ENCODE data around the gene NAPSA. TPM values are rescaled to one million over a fixed set of nuclear protein-coding genes. Genes with fewer than 3 reads are reported as not detected.

Gene NAPSA
- total RNA-seq, 4 donors from 2014 or later = 0.46 to 3.4 (median 1.5) TPM

DNA sequence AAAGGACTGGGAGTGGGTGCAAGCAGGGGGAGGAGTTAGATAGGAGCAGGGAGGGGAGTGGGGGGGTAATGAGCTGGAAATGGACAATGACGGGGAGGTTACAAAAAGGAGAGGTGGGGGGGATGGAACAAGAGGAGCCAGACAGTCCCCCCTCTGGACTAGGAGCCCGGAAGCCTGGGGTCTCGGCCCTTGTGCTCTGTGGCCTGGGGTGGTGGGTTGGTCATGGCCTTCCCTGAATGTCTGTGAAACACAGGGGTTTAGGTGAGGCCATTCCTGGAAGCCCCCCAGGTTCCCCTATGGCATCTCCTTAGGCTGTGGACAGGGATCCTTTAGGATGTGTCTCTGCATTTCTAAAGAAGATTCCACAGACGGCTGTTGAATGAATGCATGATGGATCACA, 48.3 kb downstream of the NAPSA start:
- intact Hi-C loops (cut with DNase I) = no loop called here
- no peaks in the 10 kb centered on the region for H3K36me3 ChIP-seq
- 61 to 84% methylated on average over 4 of the region's 4 CpGs for whole genome bisulfite sequencing, 2 donors
- H3K4me3 ChIP-seq (replicated peaks in 1 of 3) = no peak overlapping the region
- TF ChIP-seq CTCF (IDR thresholded peaks at IDR 0.05) = no peak
- no peak for TF ChIP-seq POLR2A (IDR thresholded peaks at IDR 0.05)
- H3K27me3 ChIP-seq = no peaks in the 10 kb centered on the region
- H3K27ac ChIP-seq = no peak overlapping the region
- H3K4me1 ChIP-seq = peaks cover 12 to 30% of the 10 kb centered on the region in 2 donors
- no peaks in the 10 kb centered on the region for H3K9me3 ChIP-seq
- no peak for DNase-seq

DNA sequence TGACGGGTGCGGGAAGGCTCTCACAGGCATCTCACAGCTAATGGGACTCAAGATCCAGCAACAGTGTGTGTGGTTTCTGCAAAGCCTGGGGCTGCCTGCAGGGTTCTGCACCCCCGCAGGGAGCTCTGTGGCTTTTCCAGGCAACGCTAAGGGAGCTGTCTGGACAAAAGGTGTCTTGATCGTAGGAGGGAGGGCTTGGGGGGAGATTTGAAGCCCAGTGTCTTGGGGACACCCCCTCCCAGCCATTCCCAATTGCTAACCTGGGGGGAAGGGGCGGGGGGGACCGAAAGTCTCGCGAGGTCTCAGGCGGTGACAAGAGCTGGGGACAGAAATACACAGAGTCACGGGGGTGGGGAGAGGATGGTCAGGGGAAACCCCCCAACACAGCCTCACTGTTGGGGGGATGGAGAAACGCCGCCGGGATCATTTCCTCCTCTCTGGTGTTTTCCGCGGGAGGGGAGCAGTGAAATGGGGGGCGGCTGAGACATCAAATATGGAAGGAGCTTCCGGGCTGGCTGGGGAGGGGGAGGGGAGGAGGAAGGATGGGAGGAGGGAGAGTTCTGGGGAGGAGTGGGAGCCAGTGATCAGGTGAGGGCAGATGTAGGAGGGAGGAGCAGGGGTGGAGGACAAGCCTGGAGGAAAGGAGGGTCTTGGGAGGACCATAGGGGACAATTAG, 49.5 kb downstream of the NAPSA start:
- WGBS, 2 donors = 3 to 4% methylated on average over 13 to 18 of the region's 18 CpGs
- TF ChIP-seq CTCF (IDR thresholded peaks at IDR 0.05) (peak in 2 of 6 experiments; percentile 13 to 14), POLR2A (IDR thresholded peaks at IDR 0.05) (no peak)
- Histone ChIP-seq H3K9me3 (no peaks in the 10 kb centered on the region), H3K4me1 (peaks cover 16 to 31% of the 10 kb centered on the region in 2 donors), H3K4me3 (replicated peaks in 1 of 3) (no peak overlapping the region), H3K27ac (no peak overlapping the region), H3K36me3 (no peaks in the 10 kb centered on the region), H3K27me3 (no peaks in the 10 kb centered on the region)
- peak; percentile 37 to 47 for DNase-seq
- intact Hi-C loops (cut with DNase I) = no loop called here

DNA sequence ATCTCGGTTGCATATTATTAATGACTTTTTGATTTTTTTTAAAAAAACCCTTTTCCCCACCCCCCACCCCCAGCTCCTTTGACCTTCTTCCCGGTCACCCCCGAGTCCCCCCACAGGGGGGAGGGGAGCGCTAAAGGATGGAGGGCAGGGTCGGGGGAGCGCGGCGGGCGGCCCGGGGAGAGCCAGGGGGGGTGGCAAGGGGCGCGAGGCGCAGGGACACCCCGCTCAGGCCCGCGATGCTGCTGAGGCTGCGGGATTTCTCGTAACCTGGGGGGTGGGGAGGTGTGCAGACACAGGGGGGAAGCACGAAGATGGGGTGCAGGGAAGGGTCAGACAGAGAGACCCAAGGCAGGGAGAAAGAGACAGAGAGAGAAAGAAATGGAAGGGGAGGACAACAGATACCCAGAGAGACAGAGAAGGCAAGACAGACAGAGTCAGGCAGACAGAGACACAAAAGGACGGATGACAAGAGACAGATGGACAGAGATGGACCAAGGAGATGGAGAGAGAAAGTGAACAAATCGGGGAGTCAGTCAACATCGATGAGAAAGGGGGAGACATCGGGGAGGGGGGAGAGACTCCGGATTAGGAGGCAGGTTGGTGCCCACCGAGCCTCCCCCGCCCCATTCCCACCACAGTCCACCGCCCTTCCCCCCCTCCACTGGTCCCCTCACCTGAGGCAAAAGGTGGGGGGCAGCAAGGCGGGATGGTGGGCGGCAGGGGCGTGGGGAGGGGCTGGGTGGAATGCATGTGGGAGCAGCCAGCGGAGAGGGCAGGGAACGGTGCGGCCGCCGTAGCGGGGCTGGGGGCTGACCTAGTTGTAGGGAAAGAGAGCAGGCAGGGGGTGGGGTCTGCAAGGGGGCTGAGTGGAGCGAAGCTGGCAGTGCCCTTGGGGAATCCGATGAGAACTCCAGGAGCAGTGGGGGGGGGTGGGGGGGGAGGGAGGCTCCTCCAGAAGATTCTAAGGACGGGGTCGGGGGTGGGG, 50.4 kb downstream of the NAPSA start:
- Histone ChIP-seq H3K27ac (no peak overlapping the region), H3K4me3 (replicated peaks in 1 of 3) (no peak overlapping the region), H3K4me1 (peaks cover 16 to 31% of the 10 kb centered on the region in 2 donors), H3K27me3 (no peaks in the 10 kb centered on the region), H3K36me3 (no peaks in the 10 kb centered on the region), H3K9me3 (no peaks in the 10 kb centered on the region)
- DNase-seq = no peak
- 4% methylated on average over 33 to 34 of the region's 40 CpGs for WGBS, 2 donors
- TF ChIP-seq POLR2A (IDR thresholded peaks at IDR 0.05) (no peak), CTCF (IDR thresholded peaks at IDR 0.05) (no peak)
- intact Hi-C loops (cut with DNase I) = no loop called here

DNA sequence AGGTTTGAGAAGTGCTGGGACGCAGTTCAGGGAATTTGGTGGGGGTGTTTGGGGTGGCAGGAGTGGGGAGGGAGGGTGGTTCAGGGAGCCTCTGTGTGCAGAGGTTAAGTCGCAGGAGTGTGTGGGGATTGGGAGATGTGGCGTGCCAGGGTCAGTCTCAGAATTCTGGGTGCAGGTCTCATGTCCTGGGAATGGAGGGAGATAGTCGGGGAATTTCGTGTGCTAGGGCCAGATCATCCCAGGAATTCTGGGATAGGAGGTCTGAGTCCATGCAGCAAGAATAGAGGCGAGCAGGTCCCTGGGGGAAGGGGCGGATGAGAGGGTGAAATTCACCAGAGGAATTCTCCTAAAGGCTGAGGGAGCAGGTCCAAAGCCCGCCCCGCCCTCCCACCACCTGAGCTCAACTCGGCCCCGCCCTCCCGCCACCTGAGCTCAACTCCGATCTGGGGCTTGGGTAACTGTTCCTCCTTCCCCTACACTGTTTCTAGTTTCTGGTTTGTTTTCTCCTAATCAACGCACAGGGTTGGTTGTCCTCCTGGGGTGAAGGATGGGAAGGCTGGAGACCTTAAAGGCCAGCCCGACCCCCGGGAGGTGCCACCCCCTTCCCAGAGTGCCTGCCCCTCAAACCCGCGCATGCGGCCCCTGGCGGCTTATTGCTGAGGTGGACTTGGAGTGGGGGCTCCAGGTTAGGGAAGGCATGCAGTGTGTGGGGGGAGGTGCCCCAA, 51.5 kb downstream of the NAPSA start:
- H3K4me1 ChIP-seq = peaks cover 16 to 31% of the 10 kb centered on the region in 2 donors
- peaks cover 0 to 2% of the 10 kb centered on the region in 2 donors for H3K36me3 ChIP-seq
- peak; percentile 75 to 78 for DNase-seq
- no peak overlapping the region for H3K4me3 ChIP-seq (replicated peaks in 1 of 3)
- intact Hi-C loops (cut with DNase I) = no loop called here
- TF ChIP-seq CTCF (IDR thresholded peaks at IDR 0.05) (no peak), POLR2A (IDR thresholded peaks at IDR 0.05) (no peak)
- no peaks in the 10 kb centered on the region for H3K9me3 ChIP-seq
- no peaks in the 10 kb centered on the region for H3K27me3 ChIP-seq
- WGBS, 2 donors = 3 to 4% methylated on average over 20 of the region's 20 CpGs
- H3K27ac ChIP-seq = no peak overlapping the region
